Ishikawa (cell line): Measurements from ENCODE around the gene CDC20.
A peak's percentile ranks its signal among the peaks of the same experiment; 100 is the strongest.

Experiments
- CEBPB ChIP-seq: IDR thresholded peaks from 2 replicates; pipeline ENCODE4 v1.6.1; 2012
- CREB1 ChIP-seq: IDR thresholded peaks from 2 replicates; pipeline ENCODE4 v1.6.1; 2012; ENCODE audit warnings: low read depth
- EGR1 ChIP-seq: IDR thresholded peaks from 2 replicates; pipeline ENCODE4 v1.6.1; 2012
- EP300 ChIP-seq: IDR thresholded peaks from 2 replicates; pipeline ENCODE4 v1.6.1; 2012; ENCODE audit warnings: borderline replicate concordance
- FOXM1 ChIP-seq: IDR thresholded peaks from 2 replicates; pipeline ENCODE4 v1.6.1; 2012; ENCODE audit warnings: low read depth, borderline replicate concordance
- NFIC ChIP-seq: IDR thresholded peaks from 2 replicates; pipeline ENCODE4 v1.6.1; 2012
- RAD21 ChIP-seq: IDR thresholded peaks from 2 replicates; pipeline ENCODE4 v1.6.1; 2012; ENCODE audit warnings: low read depth
- TAF1 ChIP-seq: IDR thresholded peaks from 2 replicates; pipeline ENCODE4 v1.6.1; 2012; ENCODE audit warnings: low read depth, mild to moderate bottlenecking
- TCF12 ChIP-seq: IDR thresholded peaks from 2 replicates; pipeline ENCODE4 v1.6.1; 2012; ENCODE audit warnings: low read depth
- TEAD4 ChIP-seq: IDR thresholded peaks from 2 replicates; pipeline ENCODE4 v1.6.1; 2012
- YY1 ChIP-seq: IDR thresholded peaks from 2 replicates; pipeline ENCODE4 v1.6.1; 2012; ENCODE audit warnings: low read depth
- ZBTB7A ChIP-seq: IDR thresholded peaks from 2 replicates; pipeline ENCODE4 v1.6.1; 2012; ENCODE audit warnings: low read depth
- TF ChIP-seq, protein P1 (sequence below): IDR thresholded peaks from 2 replicates; pipeline ENCODE4 v1.6.1; 2012
- TF ChIP-seq, protein P2 (sequence below): IDR thresholded peaks from 2 replicates; pipeline ENCODE4 v1.6.1; 2012; ENCODE audit warnings: low read depth, mild to moderate bottlenecking
- TF ChIP-seq, protein P3 (sequence below): IDR thresholded peaks from 2 replicates; pipeline ENCODE4 v1.6.1; 2012

Gene CDC20

DNA sequence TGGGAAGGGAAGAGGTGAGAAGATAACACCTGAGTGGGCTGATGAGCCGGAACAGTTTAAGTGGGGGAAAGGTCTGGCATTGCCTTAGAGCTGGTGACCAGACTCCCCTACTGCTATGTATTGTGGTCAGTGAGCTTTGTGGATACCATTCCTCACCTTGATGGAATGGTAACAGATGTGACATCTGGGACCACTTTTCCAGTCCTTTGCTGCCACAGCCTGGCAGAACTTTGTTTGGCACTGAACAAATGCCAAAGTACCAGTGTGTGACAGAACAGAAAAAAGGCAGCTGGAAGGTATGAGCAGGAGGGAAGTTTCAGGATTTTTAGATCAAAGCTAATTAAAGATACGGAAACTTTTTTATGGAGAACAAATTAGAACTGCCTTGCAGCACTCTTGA is 24.7 kb downstream of the CDC20 start:
- TF ChIP-seq EGR1 (no peak), TCF12 (no peak), RAD21 (peak; percentile 21; the same call in 1 of the 2 replicates)

DNA sequence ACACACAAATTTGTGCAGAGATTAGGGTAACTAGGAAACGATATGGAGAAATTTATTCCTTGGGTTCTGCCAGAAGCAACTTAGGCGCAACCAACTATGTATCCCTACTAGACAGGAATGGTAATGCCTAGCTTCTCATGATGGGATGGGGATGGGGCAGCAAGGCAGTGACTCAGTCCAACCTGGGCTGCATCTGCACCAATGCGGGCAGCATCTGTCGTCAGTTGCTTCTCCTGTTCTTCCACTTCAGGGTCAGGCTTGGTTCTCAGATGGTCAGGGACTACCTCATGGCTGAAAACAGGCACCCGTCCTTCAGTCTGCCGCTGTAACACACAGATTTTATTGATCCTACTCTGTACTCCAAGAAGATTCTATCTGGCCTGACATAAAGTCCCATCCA is 27.9 kb downstream of the CDC20 start:
- TF ChIP-seq TAF1 (no peak), EGR1 (no peak), FOXM1 (no peak), EP300 (no peak), ZBTB7A (no peak), NFIC (no peak), TEAD4 (no peak)
- TF ChIP-seq, protein P1, sequence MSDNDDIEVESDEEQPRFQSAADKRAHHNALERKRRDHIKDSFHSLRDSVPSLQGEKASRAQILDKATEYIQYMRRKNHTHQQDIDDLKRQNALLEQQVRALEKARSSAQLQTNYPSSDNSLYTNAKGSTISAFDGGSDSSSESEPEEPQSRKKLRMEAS = no peak

DNA sequence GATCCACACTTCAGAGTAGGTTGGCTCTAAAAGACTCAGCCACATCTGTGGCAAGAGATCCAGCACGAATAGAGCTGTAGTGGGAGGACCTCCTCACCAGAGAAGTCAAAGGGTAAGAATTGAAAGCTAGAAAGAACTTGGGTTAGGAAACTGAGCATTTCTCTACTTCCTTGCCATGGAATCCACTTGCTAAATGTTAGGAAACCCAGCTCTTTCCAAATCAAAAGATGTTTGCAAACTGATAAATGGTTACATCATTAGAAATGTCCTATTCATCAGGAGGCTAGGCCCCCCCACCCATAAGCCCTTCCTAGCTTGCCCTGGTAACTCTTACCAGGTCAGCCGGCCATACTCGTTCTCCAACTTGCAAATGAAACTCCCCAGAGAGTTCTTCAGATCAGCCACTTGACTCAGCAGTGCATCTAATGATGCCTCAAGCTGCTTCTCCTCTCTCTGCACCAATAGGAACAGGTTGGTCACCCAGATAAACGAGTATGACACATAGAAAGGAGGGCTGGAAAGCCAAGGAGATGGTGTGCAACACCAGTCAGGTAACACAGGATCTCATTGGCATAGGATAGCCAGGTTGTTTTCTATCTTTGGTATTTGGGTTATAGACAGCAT is 29.3 kb downstream of the CDC20 start:
- TF ChIP-seq EP300 = no peak
- TF ChIP-seq ZBTB7A = no peak
- no peak for TF ChIP-seq FOXM1
- TF ChIP-seq CREB1 = no peak
- TF ChIP-seq, protein P1 = no peak
- no peak for TF ChIP-seq YY1
- TF ChIP-seq TAF1 = no peak
- TF ChIP-seq TEAD4 = no peak
- TF ChIP-seq RAD21 = no peak
- TF ChIP-seq EGR1 = no peak
- no peak for TF ChIP-seq NFIC
- TF ChIP-seq, protein P2, sequence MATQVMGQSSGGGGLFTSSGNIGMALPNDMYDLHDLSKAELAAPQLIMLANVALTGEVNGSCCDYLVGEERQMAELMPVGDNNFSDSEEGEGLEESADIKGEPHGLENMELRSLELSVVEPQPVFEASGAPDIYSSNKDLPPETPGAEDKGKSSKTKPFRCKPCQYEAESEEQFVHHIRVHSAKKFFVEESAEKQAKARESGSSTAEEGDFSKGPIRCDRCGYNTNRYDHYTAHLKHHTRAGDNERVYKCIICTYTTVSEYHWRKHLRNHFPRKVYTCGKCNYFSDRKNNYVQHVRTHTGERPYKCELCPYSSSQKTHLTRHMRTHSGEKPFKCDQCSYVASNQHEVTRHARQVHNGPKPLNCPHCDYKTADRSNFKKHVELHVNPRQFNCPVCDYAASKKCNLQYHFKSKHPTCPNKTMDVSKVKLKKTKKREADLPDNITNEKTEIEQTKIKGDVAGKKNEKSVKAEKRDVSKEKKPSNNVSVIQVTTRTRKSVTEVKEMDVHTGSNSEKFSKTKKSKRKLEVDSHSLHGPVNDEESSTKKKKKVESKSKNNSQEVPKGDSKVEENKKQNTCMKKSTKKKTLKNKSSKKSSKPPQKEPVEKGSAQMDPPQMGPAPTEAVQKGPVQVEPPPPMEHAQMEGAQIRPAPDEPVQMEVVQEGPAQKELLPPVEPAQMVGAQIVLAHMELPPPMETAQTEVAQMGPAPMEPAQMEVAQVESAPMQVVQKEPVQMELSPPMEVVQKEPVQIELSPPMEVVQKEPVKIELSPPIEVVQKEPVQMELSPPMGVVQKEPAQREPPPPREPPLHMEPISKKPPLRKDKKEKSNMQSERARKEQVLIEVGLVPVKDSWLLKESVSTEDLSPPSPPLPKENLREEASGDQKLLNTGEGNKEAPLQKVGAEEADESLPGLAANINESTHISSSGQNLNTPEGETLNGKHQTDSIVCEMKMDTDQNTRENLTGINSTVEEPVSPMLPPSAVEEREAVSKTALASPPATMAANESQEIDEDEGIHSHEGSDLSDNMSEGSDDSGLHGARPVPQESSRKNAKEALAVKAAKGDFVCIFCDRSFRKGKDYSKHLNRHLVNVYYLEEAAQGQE = no peak
- no peak for TF ChIP-seq TCF12
- TF ChIP-seq, protein P3, sequence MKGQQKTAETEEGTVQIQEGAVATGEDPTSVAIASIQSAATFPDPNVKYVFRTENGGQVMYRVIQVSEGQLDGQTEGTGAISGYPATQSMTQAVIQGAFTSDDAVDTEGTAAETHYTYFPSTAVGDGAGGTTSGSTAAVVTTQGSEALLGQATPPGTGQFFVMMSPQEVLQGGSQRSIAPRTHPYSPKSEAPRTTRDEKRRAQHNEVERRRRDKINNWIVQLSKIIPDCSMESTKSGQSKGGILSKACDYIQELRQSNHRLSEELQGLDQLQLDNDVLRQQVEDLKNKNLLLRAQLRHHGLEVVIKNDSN = no peak
- TF ChIP-seq CEBPB = no peak

DNA sequence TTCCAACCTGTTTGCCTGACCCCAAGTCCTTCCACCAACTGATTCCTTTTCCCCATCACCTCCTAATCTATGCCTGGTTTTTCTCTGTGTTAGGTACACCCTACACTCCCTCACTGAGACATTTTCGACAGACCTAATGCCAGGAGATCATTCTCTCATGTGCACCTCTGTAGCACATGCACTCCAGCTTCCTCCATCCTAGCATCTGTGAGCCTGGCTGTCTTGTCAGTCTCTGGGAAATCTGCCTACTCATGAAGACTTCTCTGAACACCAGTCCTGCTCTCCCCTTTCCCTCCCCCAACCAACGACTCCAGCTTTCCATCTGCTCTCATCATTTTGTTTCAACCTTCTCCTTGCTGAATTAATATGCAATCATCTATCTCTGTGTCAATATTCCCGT is 29.8 kb downstream of the CDC20 start:
- TF ChIP-seq, protein P2 = no peak
- TF ChIP-seq EGR1 = no peak
- TF ChIP-seq FOXM1 = no peak
- TF ChIP-seq ZBTB7A = no peak
- no peak for TF ChIP-seq CREB1
- TF ChIP-seq TAF1 = no peak
- TF ChIP-seq, protein P3 = no peak
- TF ChIP-seq YY1 = no peak
- TF ChIP-seq TEAD4 = no peak
- TF ChIP-seq EP300 = no peak
- TF ChIP-seq NFIC = no peak
- TF ChIP-seq TCF12 = no peak
- no peak for TF ChIP-seq RAD21
- TF ChIP-seq CEBPB = no peak
- TF ChIP-seq, protein P1 = no peak

DNA sequence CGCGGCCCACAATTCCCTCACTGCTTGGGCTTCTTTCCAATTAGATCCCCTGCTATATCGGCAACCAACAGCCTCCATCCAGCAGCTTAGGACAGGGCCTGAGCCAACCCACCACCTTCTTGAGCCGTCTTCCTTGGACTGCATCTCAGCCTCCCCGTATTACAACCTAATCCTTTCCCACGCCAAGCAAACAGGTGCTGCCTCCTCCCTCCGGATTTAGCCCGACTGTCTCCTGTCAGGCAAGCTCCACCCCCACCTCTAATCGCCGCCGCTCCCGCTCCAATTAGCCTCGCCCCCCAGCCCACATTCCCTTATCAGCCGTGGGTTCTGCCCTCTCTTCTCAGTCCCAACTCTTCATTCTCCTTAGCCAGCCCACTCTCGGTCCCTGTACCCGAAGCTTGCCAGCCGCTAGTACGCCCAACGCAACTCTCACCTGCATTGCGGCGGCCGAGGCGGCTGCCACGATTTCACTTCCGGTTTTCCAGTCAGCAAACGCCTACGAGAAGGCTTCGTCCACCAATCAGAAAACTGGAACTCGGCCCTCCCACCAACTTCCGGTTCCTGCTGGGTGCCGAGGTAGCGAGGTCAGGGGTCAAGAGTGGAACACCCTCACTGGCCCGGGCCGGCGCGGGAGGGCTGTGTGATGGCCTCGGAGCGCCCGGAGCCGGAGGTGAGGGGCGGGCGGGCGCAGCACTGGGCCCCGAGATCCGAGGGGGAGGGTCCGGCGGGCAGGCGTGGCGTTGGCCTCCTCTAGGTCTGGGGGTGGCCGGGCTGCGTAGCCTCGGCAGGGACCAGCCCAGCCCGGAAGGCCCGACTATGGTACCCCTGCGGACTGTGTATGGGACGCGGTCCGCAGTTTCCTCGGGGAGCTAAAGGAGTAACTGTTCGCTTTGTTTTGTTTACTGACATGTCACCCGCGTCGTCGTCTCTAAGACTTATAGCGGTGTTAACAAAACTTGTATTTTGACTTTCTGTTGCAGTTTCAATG is 30.8 kb downstream of the CDC20 start, which contains the start of the genes MED8 and SZT2:
Gene MED8 (minus strand): TSS at position 475 of the 988 bp plus-strand sequence. CDS start 36 bp downstream, at position 439.
Gene SZT2 (plus strand): TSS at position 574 of the 988 bp plus-strand sequence. CDS start 70 bp downstream, at position 644.
- TF ChIP-seq CEBPB (no peak), RAD21 (no peak), CREB1 (peak; percentile 67; the same call in 1 of the 2 replicates), EGR1 (peak; percentile 86), FOXM1 (no peak), YY1 (peak; percentile 49), TCF12 (peak; percentile 51; the same call in 1 of the 2 replicates), TEAD4 (no peak), EP300 (0 out of 2 replicates have a peak, but pooled peaks have one; percentile 10), ZBTB7A (0 out of 2 replicates have a peak, but pooled peaks have one; percentile 35), TAF1 (peak; percentile 84), NFIC (0 out of 2 replicates have a peak, but pooled peaks have one; percentile 26)
- TF ChIP-seq, protein P1 = peak; percentile 80
- TF ChIP-seq, protein P3 = 0 out of 2 replicates have a peak, but pooled peaks have one; percentile 14
- TF ChIP-seq, protein P2 = no peak
